ENCODE measurements around the gene FNDC3B. TPM values are rescaled to one million over a fixed set of nuclear protein-coding genes. Genes with fewer than 3 reads are reported as not detected.

The FNDC3B gene
- total and polyA plus RNA-seq, 2 donors (not counting 3 experiments of a cell fraction or from before 2014, with no cell fraction given), result 91.6 to 295 TPM

- Histone ChIP-seq H3K79me2 (ENCODE audit: control insufficient read depth, insufficient read depth, low read length) (peaks cover 7% of the 10 kb centered on the region), H3K4me2 (ENCODE audit: insufficient read depth, low read length) (no peak overlapping the region), H4K20me1 (replicated peaks; ENCODE audit: control insufficient read depth, extremely low read depth, insufficient read depth, low read length) (no peaks in the 10 kb centered on the region), H3K9ac (replicated peaks; ENCODE audit: extremely low read depth, insufficient read depth, low read length) (no peak overlapping the region), H2AFZ (ENCODE audit: low read depth, low read length) (no peak overlapping the region), H3K9me1 (replicated peaks; ENCODE audit: control insufficient read depth, extremely low read depth, insufficient read depth, low read length) (no peaks in the 10 kb centered on the region), H3K27me3 (ENCODE audit: control insufficient read depth in 2 of 2, insufficient read depth in 2 of 2, low read length in 2 of 2) (no peaks in the 10 kb centered on the region), H3K4me1 (ENCODE audit: control insufficient read depth, extremely low read depth, insufficient read depth, low read length) (peaks cover 21% of the 10 kb centered on the region), H3K36me3 (ENCODE audit: control insufficient read depth in 2 of 2, extremely low read depth in 1 of 2, insufficient read depth in 2 of 2, low read length in 2 of 2) (peaks cover 40 to 47% of the 10 kb centered on the region in 2 experiments), H3K27ac (ENCODE audit: insufficient read depth, low read depth, low read length) (no peak overlapping the region), H3K4me3 (replicated peaks in 1 of 3; ENCODE audit: insufficient read depth in 1 of 3, low read depth in 1 of 3, low read length in 3 of 3) (no peak overlapping the region), H3K9me3 (replicated peaks; ENCODE audit: control insufficient read depth, insufficient read depth, low read length) (no peaks in the 10 kb centered on the region)
- ChIA-PET CTCF (interaction anchor here (1.4 kb wide), 1 partner anchor 9 kb away, joined by 3 read pairs; no protein-coding TSS in a partner anchor), POLR2A (no interaction called here)
- no TSS peak for BruUV-seq (replicated peaks)
- TF ChIP-seq MYC (IDR thresholded peaks at IDR 0.05; ENCODE audit: low read depth, low read length) (no peak), GATA2 (IDR thresholded peaks at IDR 0.05; ENCODE audit: insufficient read depth, insufficient read length, low read depth, low read length) (no peak), POLR2A (IDR thresholded peaks at IDR 0.05; ENCODE audit: low read depth, low read length) (no peak), POLR2AphosphoS5 (IDR thresholded peaks at IDR 0.05; ENCODE audit: insufficient read depth, low read depth, low read length) (no peak), EZH2 (IDR thresholded peaks at IDR 0.05; ENCODE audit: borderline replicate concordance, low read depth, low read length, severe bottlenecking) (no peak), JUN (IDR thresholded peaks at IDR 0.05; ENCODE audit: borderline replicate concordance, insufficient read depth, insufficient read length, low read depth) (no peak), FOS (IDR thresholded peaks at IDR 0.05; ENCODE audit: borderline replicate concordance, insufficient read depth, low read length) (no peak), MAX (IDR thresholded peaks at IDR 0.05; ENCODE audit: insufficient read depth, insufficient read length) (no peak), CTCF (IDR thresholded peaks at IDR 0.05; ENCODE audit: extremely low read depth in 1 of 2, insufficient read depth in 1 of 2, low read depth in 1 of 2, low read length in 2 of 2) (no peak)
- no peak for DNase-seq (ENCODE audit: low read depth, low spot score)
- dilution Hi-C loops (cut with MboI; ENCODE audit: extremely low pct_ligation_motif_present, low sequenced_read_pairs), result no loop called here
- intact Hi-C loops (cut with micrococcal nuclease), result loop anchor here (10.0 kb wide), 1 partner anchor 265 kb away; no protein-coding TSS in a partner anchor
- no peak for FAIRE-seq
Observed at GRCh38 chr3:172309741-172310427, 270.5 kb downstream of the FNDC3B start.
